ENCODE data around the gene AMN.

GRCh38 chr14:102947321-102948103 is 25.0 kb downstream of the AMN start:
- TF ChIP-seq CTCF (IDR thresholded peaks at IDR 0.05) = no peak
- TF ChIP-seq POLR2A (IDR thresholded peaks at IDR 0.05; ENCODE audit: low read depth) = no peak
